HG02759 (cell line): ENCODE data around the gene CDK5R2.

ENCODE experiments used
- ATAC-seq: cut with Tn5 transposase; IDR thresholded peaks from one replicate; pipeline ENCODE4 v1.9.1; 2021; ENCODE audit warnings: mild to moderate bottlenecking, moderate library complexity; ENCODE audit not compliant: unreplicated experiment

The CDK5R2 gene

GRCh38 chr2:218986148-218986761 lies 26.8 kb downstream of the CDK5R2 start:
- no peak for ATAC-seq

GRCh38 chr2:218988164-218988563 lies 28.7 kb downstream of the CDK5R2 start:
- ATAC-seq, result no peak

GRCh38 chr2:218988650-218989049 lies 29.2 kb downstream of the CDK5R2 start:
- no peak for ATAC-seq

GRCh38 chr2:218990052-218990451 lies 30.6 kb downstream of the CDK5R2 start:
- ATAC-seq, result no peak

GRCh38 chr2:218990612-218991011 lies 31.1 kb downstream of the CDK5R2 start:
- ATAC-seq, result no peak

- ATAC-seq, result no peak
Measured at GRCh38 chr2:218991674-218992168, 32.3 kb downstream of the CDK5R2 start.

GRCh38 chr2:218992196-218992595 lies 32.7 kb downstream of the CDK5R2 start:
- no peak for ATAC-seq

GRCh38 chr2:218992703-218993344 lies 33.4 kb downstream of the CDK5R2 start:
- no peak for ATAC-seq

GRCh38 chr2:218993345-218994315 lies 34.2 kb downstream of the CDK5R2 start, which contains the start of gene CRYBA2:
Gene CRYBA2, minus strand, starts transcription at chr2:218993422. Its CDS starts 246 bp downstream, at chr2:218993176.
- no peak for ATAC-seq

- no peak for ATAC-seq
Measured at GRCh38 chr2:218995561-218995960, 36.1 kb downstream of the CDK5R2 start.

- ATAC-seq, result peak; percentile 73
Measured at GRCh38 chr2:218995972-218996711, 36.7 kb downstream of the CDK5R2 start.

- no peak for ATAC-seq
Measured at GRCh38 chr2:218996937-218997336, 37.5 kb downstream of the CDK5R2 start.

- no peak for ATAC-seq
Measured at GRCh38 chr2:218997731-218998130, 38.3 kb downstream of the CDK5R2 start.

- no peak for ATAC-seq
Measured at GRCh38 chr2:218998414-218999002, 39.0 kb downstream of the CDK5R2 start.

GRCh38 chr2:218999021-218999880 lies 39.8 kb downstream of the CDK5R2 start:
- ATAC-seq, result no peak

GRCh38 chr2:218999881-219000568 lies 40.6 kb downstream of the CDK5R2 start:
- no peak for ATAC-seq

- ATAC-seq, result no peak
Measured at GRCh38 chr2:219000569-219000960, 41.1 kb downstream of the CDK5R2 start.

GRCh38 chr2:219001100-219001576 lies 41.7 kb downstream of the CDK5R2 start:
- no peak for ATAC-seq
